DND-41 (cell line): ENCODE results near the gene ZMIZ1.

Experiments
- ATAC-seq: fragments of 200-7000 bp; cut with Tn5 transposase; 3 replicates; pipeline ENCODE4 v1.9.1; 2021; ENCODE audit warnings: low read depth; ENCODE audit not compliant: insufficient read depth
- DNase-seq: peaks from one replicate; pipeline ENCODE4 v3.0.0-alpha.2; 2020
- H2AFZ ChIP-seq: 2 replicates; pipeline ENCODE4 v1.6.0; 2012; ENCODE audit warnings: low read depth, low read length
- H3K27ac ChIP-seq: 2 replicates; pipeline ENCODE4 v1.5.1; 2012; ENCODE audit warnings: low read length, inconsistent platforms
- H3K27me3 ChIP-seq: fragments of 200-600 bp; sonication (generic); 2 replicates; pipeline ENCODE4 v1.6.0; 2012; ENCODE audit warnings: low read length, mild to moderate bottlenecking, inconsistent platforms; ENCODE audit not compliant: insufficient read depth, poor library complexity
- H3K36me3 ChIP-seq: 2 replicates; pipeline ENCODE4 v1.5.1; 2012; ENCODE audit warnings: low read length, inconsistent platforms; ENCODE audit not compliant: insufficient read depth
- H3K4me1 ChIP-seq: 2 replicates; pipeline ENCODE4 v1.5.1; 2012; ENCODE audit warnings: mild to moderate bottlenecking, low read length; ENCODE audit not compliant: insufficient read depth
- H3K4me2 ChIP-seq: 2 replicates; pipeline ENCODE4 v1.6.0; 2012; ENCODE audit warnings: mild to moderate bottlenecking, moderate library complexity, low read length, inconsistent platforms; ENCODE audit not compliant: insufficient read depth
- H3K4me3 ChIP-seq, 2 experiments: fragments of 200-600 bp in 1 of 2; shearing (Covaris generic) in 1 of 2; 2 replicates each; pipeline ENCODE4 v1.5.1; 2012 to 2016; ENCODE audit warnings: inconsistent platforms in 2 of 2, low read length in 2 of 2, mild to moderate bottlenecking in 2 of 2, low read depth in 1 of 2, moderate library complexity in 1 of 2
- H3K79me2 ChIP-seq: 2 replicates; pipeline ENCODE4 v1.6.0; 2012; ENCODE audit warnings: low read length, inconsistent platforms; ENCODE audit not compliant: insufficient read depth
- H3K9ac ChIP-seq: 2 replicates; pipeline ENCODE4 v1.6.0; 2012; ENCODE audit warnings: low read depth, mild to moderate bottlenecking, inconsistent platforms, low read length, moderate library complexity
- H3K9me3 ChIP-seq: 2 replicates; pipeline ENCODE4 v1.5.1; 2012; ENCODE audit warnings: low read length, moderate library complexity, mild to moderate bottlenecking, inconsistent platforms; ENCODE audit not compliant: insufficient read depth, severe bottlenecking
- H4K20me1 ChIP-seq: 2 replicates; pipeline ENCODE4 v1.6.0; 2012; ENCODE audit warnings: low read length; ENCODE audit not compliant: insufficient read depth
- CTCF ChIP-seq: IDR thresholded peaks from 2 replicates; pipeline ENCODE4 v1.5.1; 2012; ENCODE audit warnings: borderline replicate concordance, low read length, moderate library complexity, mild to moderate bottlenecking; ENCODE audit not compliant: poor library complexity, severe bottlenecking; ENCODE audit errors: extremely low read depth
- EZH2 ChIP-seq: IDR thresholded peaks from 3 replicates; pipeline ENCODE4 v1.6.1; 2012; ENCODE audit warnings: borderline replicate concordance, low read depth, mild to moderate bottlenecking, moderate library complexity, low read length, inconsistent platforms; ENCODE audit not compliant: severe bottlenecking

Gene ZMIZ1

GRCh38 chr10:79207096-79207357 is 138.3 kb downstream of the ZMIZ1 start:
- Histone ChIP-seq H3K36me3 (peaks cover 87% of the 10 kb centered on the region), H3K9me3 (no peaks in the 10 kb centered on the region), H3K4me3 (no peak overlapping the region), H3K4me2 (no peak overlapping the region), H3K27ac (no peak overlapping the region), H3K27me3 (no peaks in the 10 kb centered on the region), H3K9ac (no peak overlapping the region), H3K79me2 (no peaks in the 10 kb centered on the region), H2AFZ (no peak overlapping the region), H4K20me1 (peaks cover 29% of the 10 kb centered on the region), H3K4me1 (no peaks in the 10 kb centered on the region)
- TF ChIP-seq EZH2, result no peak
- TF ChIP-seq CTCF, result no peak
- ATAC-seq (no peak), DNase-seq (no peak)

GRCh38 chr10:79207726-79208125 is 139.0 kb downstream of the ZMIZ1 start:
- no peaks in the 10 kb centered on the region for H3K4me1 ChIP-seq
- no peak overlapping the region for H3K4me3 ChIP-seq
- H3K27me3 ChIP-seq, result no peaks in the 10 kb centered on the region
- no peak overlapping the region for H3K4me2 ChIP-seq
- H3K9me3 ChIP-seq, result no peaks in the 10 kb centered on the region
- H3K9ac ChIP-seq, result no peak overlapping the region
- ATAC-seq, result no peak
- H3K27ac ChIP-seq, result no peak overlapping the region
- H3K79me2 ChIP-seq, result no peaks in the 10 kb centered on the region
- DNase-seq, result no peak
- H4K20me1 ChIP-seq, result peaks cover 27% of the 10 kb centered on the region
- H2AFZ ChIP-seq, result no peak overlapping the region
- H3K36me3 ChIP-seq, result peaks cover 82% of the 10 kb centered on the region
- no peak for TF ChIP-seq EZH2
- no peak for TF ChIP-seq CTCF

- H3K79me2 ChIP-seq, result no peaks in the 10 kb centered on the region
- H2AFZ ChIP-seq, result no peak overlapping the region
- H3K4me1 ChIP-seq, result no peaks in the 10 kb centered on the region
- H3K4me3 ChIP-seq, result no peak overlapping the region
- no peaks in the 10 kb centered on the region for H3K9me3 ChIP-seq
- peaks cover 82% of the 10 kb centered on the region for H3K36me3 ChIP-seq
- peaks cover 25% of the 10 kb centered on the region for H4K20me1 ChIP-seq
- no peak for DNase-seq
- no peak overlapping the region for H3K9ac ChIP-seq
- H3K27me3 ChIP-seq, result no peaks in the 10 kb centered on the region
- no peak overlapping the region for H3K27ac ChIP-seq
- TF ChIP-seq CTCF (no peak), EZH2 (no peak)
- no peak overlapping the region for H3K4me2 ChIP-seq
- no peak for ATAC-seq
Measured at GRCh38 chr10:79208251-79208983, 139.7 kb downstream of the ZMIZ1 start.
